Neutrophil (primary cell): Measurements from ENCODE around the gene OLFM1.

Source experiments
- H3K27ac ChIP-seq: fragments of 200-600 bp; sonication (generic); 2 replicates; pipeline ENCODE4 v1.5.1; 2016; ENCODE audit warnings: mild to moderate bottlenecking, moderate library complexity
- H3K27me3 ChIP-seq: fragments of 200-600 bp; sonication (generic); 2 replicates; pipeline ENCODE4 v1.6.0; 2016; ENCODE audit warnings: mild to moderate bottlenecking
- H3K36me3 ChIP-seq: fragments of 200-600 bp; sonication (generic); 2 replicates; pipeline ENCODE4 v1.5.1; 2017
- H3K4me1 ChIP-seq, 2 experiments: fragments of 200-600 bp in 1 of 2; sonication (generic) in 1 of 2; 1 replicate in 1 of 2; 2 replicates in 1 of 2; pipeline versions ENCODE4 v1.5.1 to v1.6.1; 2013 to 2016; ENCODE audit warnings: low read depth in 1 of 2, low read length in 1 of 2, mild to moderate bottlenecking in 1 of 2, moderate library complexity in 1 of 2; ENCODE audit not compliant: control insufficient read depth in 1 of 2, insufficient read depth in 1 of 2
- H3K4me3 ChIP-seq, 2 experiments: fragments of 200-600 bp in 1 of 2; sonication (generic) in 1 of 2; 1 replicate in 1 of 2; 2 replicates in 1 of 2; pipeline ENCODE4 v1.5.1; 2013 to 2016; ENCODE audit warnings: low read depth in 1 of 2, low read length in 1 of 2, mild to moderate bottlenecking in 1 of 2, moderate library complexity in 1 of 2
- H3K9me3 ChIP-seq: fragments of 200-600 bp; sonication (generic); 2 replicates; pipeline ENCODE4 v1.5.1; 2016
- CTCF ChIP-seq: fragments of 200-600 bp; sonication (generic); IDR thresholded peaks from 2 replicates; pipeline ENCODE4 v1.5.1; 2016; ENCODE audit warnings: antibody characterized with exemption

OLFM1 gene

GRCh38 chr9:135101486-135101885 lies 14.0 kb downstream of the OLFM1 start:
- Histone ChIP-seq H3K27me3 (peaks cover 82% of the 10 kb centered on the region), H3K4me1 (no peaks in the 10 kb centered on the region), H3K9me3 (no peaks in the 10 kb centered on the region), H3K36me3 (no peaks in the 10 kb centered on the region), H3K4me3 (no peak overlapping the region), H3K27ac (no peak overlapping the region)
- no peak for TF ChIP-seq CTCF

- Histone ChIP-seq H3K4me1 (no peaks in the 10 kb centered on the region), H3K27ac (no peak overlapping the region), H3K36me3 (no peaks in the 10 kb centered on the region), H3K9me3 (no peaks in the 10 kb centered on the region), H3K4me3 (no peak overlapping the region), H3K27me3 (peaks cover 86% of the 10 kb centered on the region)
- TF ChIP-seq CTCF = no peak
These were observed 14.5 kb downstream of the OLFM1 start for GRCh38 chr9:135101926-135102325.

- no peak overlapping the region for H3K4me3 ChIP-seq
- peaks cover 86% of the 10 kb centered on the region for H3K27me3 ChIP-seq
- no peak for TF ChIP-seq CTCF
These were observed 14.9 kb downstream of the OLFM1 start for GRCh38 chr9:135102331-135102730.

GRCh38 chr9:135103001-135103446 lies 15.6 kb downstream of the OLFM1 start:
- H3K4me1 ChIP-seq = no peaks in the 10 kb centered on the region
- H3K9me3 ChIP-seq = no peaks in the 10 kb centered on the region
- H3K27ac ChIP-seq = no peak overlapping the region
- peaks cover 89% of the 10 kb centered on the region for H3K27me3 ChIP-seq
- H3K4me3 ChIP-seq = no peak overlapping the region
- H3K36me3 ChIP-seq = no peaks in the 10 kb centered on the region
- TF ChIP-seq CTCF = no peak

More at GRCh38 chr9:135102331-135102730, 14.9 kb downstream of the OLFM1 start:
- no peaks in the 10 kb centered on the region for H3K36me3 ChIP-seq
- no peaks in the 10 kb centered on the region for H3K4me1 ChIP-seq
- H3K27ac ChIP-seq = no peak overlapping the region
- no peaks in the 10 kb centered on the region for H3K9me3 ChIP-seq

- no peak overlapping the region for H3K27ac ChIP-seq
- H3K36me3 ChIP-seq = no peaks in the 10 kb centered on the region
- no peaks in the 10 kb centered on the region for H3K4me1 ChIP-seq
- no peak overlapping the region for H3K4me3 ChIP-seq
- peaks cover 90% of the 10 kb centered on the region for H3K27me3 ChIP-seq
- H3K9me3 ChIP-seq = no peaks in the 10 kb centered on the region
- TF ChIP-seq CTCF = no peak
These were observed 16.6 kb downstream of the OLFM1 start for GRCh38 chr9:135103931-135104639.
